ENCODE data around the gene SLC39A3. TPM values are rescaled to one million over a fixed set of nuclear protein-coding genes. Genes with fewer than 3 reads are reported as not detected.
A peak's percentile ranks its signal among the peaks of the same experiment; 100 is the strongest.

SLC39A3 gene
- total RNA-seq, 2 experiments from 2014 or later = 25.4 to 27.4 TPM

DNA sequence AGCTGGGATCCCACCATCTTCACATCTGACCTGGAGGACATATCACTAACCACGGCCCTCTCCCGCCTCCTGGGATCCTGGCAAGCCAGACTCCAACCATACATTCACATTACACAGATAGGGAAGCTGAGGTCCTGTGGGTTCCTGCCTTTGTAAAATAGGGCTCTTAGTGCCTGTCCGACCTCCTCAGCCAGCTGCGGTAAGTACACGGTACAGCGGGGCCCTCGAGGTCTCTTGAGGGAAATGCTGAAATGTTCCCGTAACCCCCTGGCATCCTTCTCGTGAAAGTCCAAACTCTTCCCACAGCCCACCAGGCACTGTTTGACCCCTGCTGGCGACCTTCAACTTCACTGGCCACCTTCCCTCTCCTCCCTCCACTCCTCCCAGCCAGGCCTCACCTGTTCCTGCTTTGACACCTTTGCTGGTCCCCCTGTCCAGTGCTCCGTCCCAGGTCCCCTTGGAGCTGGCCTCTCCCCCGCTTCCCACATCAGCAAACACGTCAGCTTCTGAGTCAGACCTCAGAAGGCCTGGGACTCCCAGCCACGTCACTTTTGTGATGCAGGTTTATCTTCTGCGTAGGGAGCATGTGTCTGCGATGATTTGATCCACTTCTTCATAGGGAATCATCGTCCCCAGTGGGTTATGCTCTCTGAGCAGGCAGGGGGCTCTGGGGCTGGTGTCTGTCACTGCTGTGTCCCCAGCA lies 28.5 kb downstream of the SLC39A3 start:
- DNase-seq = no peak
- no peaks in the 10 kb centered on the region for H3K4me1 Mint-ChIP-seq
- POLR2A ChIA-PET = no interaction called here
- no peaks in the 10 kb centered on the region for H3K27me3 Mint-ChIP-seq
- no peak overlapping the region for H3K27ac Mint-ChIP-seq
- H3K36me3 Mint-ChIP-seq (ENCODE audit: low read depth) = peaks cover 3% of the 10 kb centered on the region
- no peak overlapping the region for H3K4me3 Mint-ChIP-seq
- CTCF ChIA-PET = interaction anchor here (0.5 kb wide), 1 partner anchor 290 kb away, joined by 3 read pairs; no protein-coding TSS in a partner anchor
- H3K9me3 Mint-ChIP-seq = peaks cover 11% of the 10 kb centered on the region

DNA sequence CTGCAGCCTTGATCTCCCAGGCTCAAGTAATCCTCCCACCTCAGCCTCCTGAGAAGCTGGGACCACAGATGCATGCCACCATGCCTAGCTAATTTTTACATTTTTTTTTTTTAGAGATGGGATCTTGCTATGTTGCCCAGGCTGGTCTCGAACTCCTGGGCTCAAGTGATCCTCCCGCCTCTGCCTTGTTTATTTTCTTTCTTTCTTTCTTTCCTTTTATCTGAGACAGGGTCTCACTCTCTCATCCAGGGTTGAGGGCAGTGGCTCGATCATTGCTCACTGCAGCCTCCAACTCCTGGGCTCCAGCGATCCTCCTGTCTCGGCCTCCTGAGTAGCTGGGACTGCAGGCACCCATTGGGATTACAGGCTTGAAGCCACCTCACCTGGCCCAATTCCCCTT lies 33.6 kb downstream of the SLC39A3 start:
- POLR2A ChIA-PET = no interaction called here

DNA sequence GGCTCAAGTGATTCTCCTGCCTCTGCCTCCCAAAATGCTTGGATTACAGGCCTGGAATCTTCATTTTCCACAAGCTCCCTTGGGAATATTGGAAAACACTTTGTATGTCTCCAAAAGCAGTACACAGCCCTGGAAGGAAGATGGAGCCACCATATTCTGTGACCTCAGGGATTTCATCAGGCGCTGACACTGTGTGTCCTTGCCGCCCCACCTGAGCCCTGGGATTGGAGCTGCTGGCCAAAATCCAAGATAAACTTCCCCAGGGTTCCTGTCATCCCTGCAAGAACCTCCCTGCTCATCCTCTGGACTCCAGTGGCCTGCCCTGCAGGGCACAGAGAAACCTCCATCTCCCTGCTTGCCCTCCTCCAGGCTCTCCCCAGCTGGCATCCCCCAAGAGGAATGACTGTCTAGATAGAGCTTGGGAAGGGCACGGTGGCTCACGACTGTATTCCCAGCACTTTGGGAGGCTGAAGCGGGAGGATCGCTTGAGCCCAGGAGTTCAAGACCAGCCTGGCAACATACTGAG lies 36.1 kb downstream of the SLC39A3 start:
- no peak for DNase-seq
- peaks cover 7% of the 10 kb centered on the region for H3K27me3 Mint-ChIP-seq
- no peak overlapping the region for H3K27ac Mint-ChIP-seq
- H3K4me3 Mint-ChIP-seq = no peak overlapping the region
- POLR2A ChIA-PET = interaction anchor here (0.6 kb wide), 1 partner anchor 338 kb away, joined by 4 read pairs; no protein-coding TSS in a partner anchor
- H3K4me1 Mint-ChIP-seq = peaks cover 6% of the 10 kb centered on the region
- CTCF ChIA-PET = no interaction called here
- H3K9me3 Mint-ChIP-seq = no peaks in the 10 kb centered on the region
- H3K36me3 Mint-ChIP-seq (ENCODE audit: low read depth) = no peaks in the 10 kb centered on the region

More for the DNA sequence above, 33.6 kb downstream of the SLC39A3 start:
- no peak for DNase-seq
- H3K9me3 Mint-ChIP-seq = no peaks in the 10 kb centered on the region
- CTCF ChIA-PET = interaction anchor here (2.7 kb wide), 1 partner anchor 58 kb away, joined by 8 read pairs; no protein-coding TSS in a partner anchor
- H3K27me3 Mint-ChIP-seq = peaks cover 4% of the 10 kb centered on the region
- H3K4me3 Mint-ChIP-seq = no peak overlapping the region
- peaks cover 3% of the 10 kb centered on the region for H3K4me1 Mint-ChIP-seq
- H3K27ac Mint-ChIP-seq = no peak overlapping the region
- H3K36me3 Mint-ChIP-seq (ENCODE audit: low read depth) = no peaks in the 10 kb centered on the region

DNA sequence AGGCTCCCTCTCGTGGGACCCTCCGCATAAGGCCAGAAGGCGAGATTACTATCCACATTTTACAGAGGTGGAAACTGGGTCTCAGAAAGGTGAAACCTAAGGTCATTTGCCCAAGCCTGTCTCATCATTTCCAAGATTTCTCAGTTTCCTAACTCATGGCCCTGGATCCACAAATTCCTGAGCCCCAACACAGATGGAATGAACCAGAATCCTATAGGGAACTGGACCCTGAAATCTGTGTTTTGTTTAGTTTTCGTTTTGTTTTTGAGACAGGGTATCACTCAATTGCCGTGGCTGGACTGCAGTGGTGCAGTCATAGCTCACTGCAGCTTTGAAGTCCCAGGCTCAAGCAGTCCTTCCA lies 36.8 kb downstream of the SLC39A3 start:
- no peaks in the 10 kb centered on the region for H3K36me3 Mint-ChIP-seq (ENCODE audit: low read depth)
- POLR2A ChIA-PET = interaction anchor here (0.6 kb wide), 1 partner anchor 337 kb away, joined by 4 read pairs; no protein-coding TSS in a partner anchor

DNA sequence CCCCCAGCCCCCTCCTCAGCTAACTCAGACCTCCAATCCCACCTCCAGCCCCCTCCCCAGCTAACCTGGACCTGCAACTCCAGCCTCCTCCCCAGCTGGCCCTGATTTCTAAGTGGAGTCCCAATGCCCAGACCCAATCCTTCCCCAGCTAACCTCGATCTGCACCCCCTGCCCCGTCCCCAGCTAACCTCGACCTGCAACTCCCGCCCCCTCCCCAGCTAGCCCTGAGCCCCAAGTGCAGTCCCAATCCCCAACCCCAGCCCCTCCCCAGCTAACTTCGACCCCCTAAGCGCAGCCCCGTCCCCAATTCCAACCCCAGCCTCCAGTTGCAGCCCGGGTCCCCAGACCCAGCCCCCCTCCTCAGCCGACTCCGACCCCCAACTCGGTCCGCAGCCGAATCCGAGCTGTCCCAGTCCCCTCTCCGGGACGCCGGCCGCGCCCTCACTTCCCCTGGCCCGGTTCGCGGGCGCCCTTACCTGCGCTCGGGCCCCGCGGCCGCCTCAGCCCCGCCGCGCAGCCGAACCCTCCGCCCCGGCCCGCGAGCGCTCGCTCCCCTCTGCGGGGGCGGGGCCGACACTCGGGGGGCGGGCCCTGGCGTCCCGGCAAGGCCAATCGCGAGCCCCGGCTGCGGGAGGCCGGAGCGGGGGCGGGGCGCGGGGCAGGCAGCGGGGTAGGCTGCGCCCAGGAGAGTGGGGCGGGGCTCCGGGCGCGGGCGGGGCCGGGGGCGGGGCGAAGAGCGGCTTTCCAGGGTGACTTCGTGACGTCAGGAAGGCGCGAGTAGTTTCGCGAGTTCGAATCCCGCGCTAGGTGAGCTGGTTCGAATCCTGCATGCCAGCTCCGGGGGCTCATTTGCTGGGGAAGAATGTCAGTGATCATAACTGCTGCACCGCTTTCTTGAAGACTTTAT lies 37.4 kb downstream of the SLC39A3 start, which contains the start of gene GNG7:
TSS of gene GNG7 (minus strand) at position 525 of the 907 bp plus-strand sequence. CDS start 182,006 bp downstream, outside the sequence.
- ChIA-PET CTCF (interaction anchor here (1.2 kb wide), 1 partner anchor 54 kb away, joined by 4 read pairs; no protein-coding TSS in a partner anchor), POLR2A (no interaction called here)
- H3K4me1 Mint-ChIP-seq = peaks cover 10% of the 10 kb centered on the region
- no peak within 1 kb of the TSS for H3K4me3 Mint-ChIP-seq
- no peaks in the 10 kb centered on the region for H3K36me3 Mint-ChIP-seq (ENCODE audit: low read depth)
- peak; percentile 92 for DNase-seq
- no peak within 1 kb of the TSS for H3K27ac Mint-ChIP-seq
- peaks cover 7% of the 10 kb centered on the region for H3K27me3 Mint-ChIP-seq
- H3K9me3 Mint-ChIP-seq = no peaks in the 10 kb centered on the region

More for the DNA sequence above, 36.8 kb downstream of the SLC39A3 start:
- no peak overlapping the region for H3K4me3 Mint-ChIP-seq
- H3K4me1 Mint-ChIP-seq = peaks cover 10% of the 10 kb centered on the region
- CTCF ChIA-PET = no interaction called here
- H3K27me3 Mint-ChIP-seq = peaks cover 7% of the 10 kb centered on the region
- no peak for DNase-seq
- no peaks in the 10 kb centered on the region for H3K9me3 Mint-ChIP-seq
- no peak overlapping the region for H3K27ac Mint-ChIP-seq

DNA sequence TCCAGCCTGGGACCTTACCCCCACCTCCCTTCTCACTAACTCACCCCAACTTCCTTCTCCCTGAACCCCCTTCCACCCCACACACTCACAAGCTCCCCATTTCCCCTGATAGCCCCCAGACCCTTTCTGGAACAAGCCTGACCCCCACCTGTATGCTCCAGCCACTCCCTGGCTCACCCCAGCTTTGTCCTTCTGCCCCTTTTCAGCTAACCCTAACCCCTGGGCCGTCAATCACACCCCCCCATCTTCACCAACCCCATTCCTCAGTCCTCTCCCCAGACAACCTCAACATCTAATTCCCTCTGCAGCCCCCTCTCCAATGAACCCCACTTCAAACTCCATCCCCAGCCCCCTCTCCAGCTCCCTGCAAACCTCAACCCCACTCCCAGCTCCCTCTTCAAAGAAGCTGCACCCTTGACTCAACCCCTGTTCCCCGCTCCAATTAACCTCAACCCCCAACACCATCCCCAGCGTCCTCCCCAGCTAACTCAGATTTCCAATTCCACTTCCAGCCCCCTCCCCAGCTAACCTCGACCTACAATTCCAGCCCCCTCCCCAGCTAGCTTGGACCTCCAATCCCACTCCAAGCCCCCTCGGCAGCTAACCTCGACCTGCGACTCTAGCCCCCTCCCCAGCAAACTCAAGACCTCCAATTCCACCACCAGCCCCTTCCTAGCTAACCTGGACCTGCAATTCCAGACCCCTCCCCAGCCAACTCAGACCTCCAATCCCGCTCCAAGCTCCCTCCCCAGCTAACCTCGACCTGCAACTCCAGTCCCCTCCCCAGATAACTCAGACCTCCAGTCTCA lies 38.3 kb downstream of the SLC39A3 start:
- no peak overlapping the region for H3K4me3 Mint-ChIP-seq
- no peak overlapping the region for H3K27ac Mint-ChIP-seq
- peaks cover 10% of the 10 kb centered on the region for H3K4me1 Mint-ChIP-seq
- H3K27me3 Mint-ChIP-seq = peaks cover 7% of the 10 kb centered on the region
- no peak for DNase-seq
- ChIA-PET CTCF (interaction anchor here (1.2 kb wide), 1 partner anchor 53 kb away, joined by 4 read pairs; no protein-coding TSS in a partner anchor), POLR2A (no interaction called here)
- H3K36me3 Mint-ChIP-seq (ENCODE audit: low read depth) = no peaks in the 10 kb centered on the region
- no peaks in the 10 kb centered on the region for H3K9me3 Mint-ChIP-seq

DNA sequence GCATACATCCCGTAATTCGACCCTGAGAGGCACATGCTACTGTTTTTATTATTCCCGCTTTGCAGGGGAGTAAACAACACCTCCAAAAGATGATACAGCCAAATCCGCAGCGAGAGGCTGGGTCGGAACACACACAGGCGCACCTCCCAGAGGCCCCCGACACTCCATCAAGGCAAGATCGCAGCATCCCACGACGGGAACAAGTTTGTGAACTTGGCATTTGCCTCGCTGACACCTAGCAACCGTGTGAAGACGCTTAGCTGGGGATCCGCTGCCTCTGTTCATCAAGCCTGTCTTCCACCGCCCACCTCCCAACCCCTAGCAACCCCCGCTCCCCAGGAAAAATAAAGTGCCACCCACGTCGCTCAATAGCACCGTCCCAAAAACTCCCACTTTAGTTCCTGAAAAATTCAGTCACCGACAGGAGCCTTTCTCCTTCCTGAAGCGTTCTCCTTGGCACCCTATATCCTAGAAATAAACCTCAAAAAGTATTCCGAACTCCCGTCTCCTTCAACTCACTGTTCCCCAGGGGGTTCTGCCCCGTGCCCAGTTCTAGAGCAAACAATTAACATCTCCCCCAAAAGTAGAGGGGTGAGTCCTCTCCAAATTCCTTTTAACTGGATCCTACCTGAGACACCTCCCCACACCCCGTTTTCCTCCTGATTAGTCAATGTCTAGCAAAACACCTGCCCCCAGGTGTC lies 39.0 kb downstream of the SLC39A3 start:
- POLR2A ChIA-PET = no interaction called here
- no peak overlapping the region for H3K27ac Mint-ChIP-seq
- peaks cover 7% of the 10 kb centered on the region for H3K27me3 Mint-ChIP-seq
- H3K4me3 Mint-ChIP-seq = no peak overlapping the region
- H3K9me3 Mint-ChIP-seq = no peaks in the 10 kb centered on the region
- no peak for DNase-seq
- CTCF ChIA-PET = interaction anchor here (1.2 kb wide), 1 partner anchor 52 kb away, joined by 4 read pairs; no protein-coding TSS in a partner anchor
- H3K4me1 Mint-ChIP-seq = peaks cover 10% of the 10 kb centered on the region
- no peaks in the 10 kb centered on the region for H3K36me3 Mint-ChIP-seq (ENCODE audit: low read depth)

DNA sequence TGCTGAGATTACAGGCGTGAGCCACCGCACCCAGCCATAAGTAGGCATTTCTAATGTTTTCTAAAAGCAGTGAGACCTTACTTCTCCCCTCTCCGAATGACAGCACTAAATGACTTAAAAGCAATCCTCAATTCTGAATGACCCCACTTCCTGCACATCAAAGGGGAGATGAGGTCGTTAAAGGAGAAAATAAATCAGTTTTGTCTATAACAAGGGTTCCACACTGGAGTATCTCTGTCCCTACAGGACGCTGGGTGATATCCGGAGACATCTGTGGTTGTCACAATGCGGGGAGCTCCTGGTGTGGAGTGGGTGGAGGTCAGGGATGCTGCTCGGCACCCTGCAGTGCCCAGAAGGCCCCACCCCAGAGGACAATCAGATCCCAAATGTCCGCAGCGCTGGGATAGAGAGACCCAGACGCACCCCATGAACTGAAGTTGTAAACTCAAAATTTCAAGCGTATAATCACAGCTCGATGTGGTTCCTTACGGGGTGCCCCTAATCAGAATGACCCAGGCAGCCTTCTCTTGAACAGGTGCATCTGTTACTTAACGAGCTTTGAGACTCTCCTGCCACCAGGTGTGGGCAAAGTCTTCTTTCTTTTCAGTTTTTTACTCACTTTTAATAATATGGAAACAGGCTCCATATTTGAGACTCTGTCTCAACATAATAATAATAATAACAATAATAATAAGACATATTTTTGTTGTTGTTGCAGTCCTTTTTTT lies 40.2 kb downstream of the SLC39A3 start:
- no peak for DNase-seq
- Mint-ChIP-seq H3K4me3 (no peak overlapping the region), H3K4me1 (peaks cover 10% of the 10 kb centered on the region), H3K27me3 (peaks cover 7% of the 10 kb centered on the region), H3K36me3 (ENCODE audit: low read depth) (no peaks in the 10 kb centered on the region), H3K27ac (no peak overlapping the region), H3K9me3 (no peaks in the 10 kb centered on the region)
- ChIA-PET POLR2A (no interaction called here), CTCF (interaction anchor here (1.4 kb wide), 1 partner anchor 88 kb away, joined by 3 read pairs; no protein-coding TSS in a partner anchor)

DNA sequence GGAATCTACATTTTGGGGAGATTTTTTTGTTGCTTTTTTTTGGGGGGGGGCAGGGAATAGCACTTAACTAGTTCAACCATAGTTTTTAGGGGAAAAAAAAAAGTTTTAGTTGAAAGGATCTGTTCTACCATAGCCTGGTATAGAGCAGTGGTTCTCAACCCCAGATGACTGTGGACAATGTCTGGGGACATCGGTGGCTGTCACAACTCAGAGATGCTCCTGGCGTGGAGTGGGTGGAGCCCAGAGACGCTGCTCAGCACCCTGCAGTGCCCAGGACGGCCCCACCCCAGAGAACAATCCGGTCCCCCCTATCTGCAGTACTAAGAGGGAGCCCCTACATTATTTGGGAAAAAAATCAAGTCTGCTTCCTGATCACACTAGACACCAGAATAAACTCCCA lies 45.6 kb downstream of the SLC39A3 start:
- CTCF ChIA-PET = no interaction called here
- no peaks in the 10 kb centered on the region for H3K36me3 Mint-ChIP-seq (ENCODE audit: low read depth)
- H3K4me3 Mint-ChIP-seq = no peak overlapping the region
- no peaks in the 10 kb centered on the region for H3K27me3 Mint-ChIP-seq
- H3K4me1 Mint-ChIP-seq = peaks cover 5% of the 10 kb centered on the region
- DNase-seq = no peak
- H3K9me3 Mint-ChIP-seq = no peaks in the 10 kb centered on the region
- no peak overlapping the region for H3K27ac Mint-ChIP-seq
- POLR2A ChIA-PET = no interaction called here

DNA sequence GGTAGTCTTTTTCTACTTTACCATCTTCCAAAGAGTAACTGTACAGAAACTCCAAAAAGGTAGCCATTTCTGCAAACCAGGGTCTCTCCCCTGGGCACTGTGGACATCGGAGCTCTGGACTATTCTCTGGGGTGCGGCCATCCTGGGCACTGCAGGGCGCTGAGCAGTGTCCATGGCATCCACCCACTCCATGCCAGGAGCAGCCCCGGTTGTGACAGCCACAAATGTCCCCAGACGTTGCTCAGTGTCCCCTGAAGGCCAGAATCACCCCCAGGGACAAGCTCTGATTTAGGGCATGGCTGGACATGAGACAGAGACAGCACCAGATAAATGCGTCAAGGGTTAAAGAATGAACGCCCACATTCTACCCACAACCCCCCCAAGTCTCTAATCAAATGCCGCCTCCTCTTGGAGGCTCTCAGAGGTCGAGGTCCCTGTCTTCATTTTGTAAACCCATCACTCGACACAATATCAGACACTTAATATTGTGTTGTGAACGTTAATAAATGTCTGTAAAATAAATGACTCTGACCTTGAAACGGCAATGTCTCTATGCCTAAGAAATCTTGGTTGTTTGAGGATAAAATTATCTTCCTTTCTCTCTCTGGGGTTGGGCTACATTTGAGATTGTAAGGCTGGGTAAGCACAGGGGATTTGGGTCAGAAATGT lies 46.2 kb downstream of the SLC39A3 start:
- CTCF ChIA-PET = no interaction called here
- peaks cover 2% of the 10 kb centered on the region for H3K4me1 Mint-ChIP-seq

DNA sequence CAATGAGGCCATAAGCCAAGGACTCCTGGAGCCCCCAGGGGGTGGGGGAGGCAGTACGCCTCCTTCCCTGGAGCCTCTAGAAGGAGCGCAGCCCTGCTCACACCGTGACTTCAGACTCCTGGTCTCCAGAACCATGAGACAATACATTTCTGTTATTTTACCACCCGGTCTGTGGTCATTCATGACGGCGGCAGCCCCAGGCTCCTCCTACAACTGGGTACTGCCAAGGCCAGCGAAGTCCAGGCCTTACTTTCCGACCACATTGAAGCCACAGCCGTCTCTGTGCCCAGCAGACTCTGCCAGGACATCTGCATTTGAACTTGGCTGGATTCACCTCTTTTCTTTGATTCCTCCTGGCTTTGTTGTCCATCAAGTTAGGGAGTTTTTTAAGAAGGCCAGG lies 47.9 kb downstream of the SLC39A3 start:
- Mint-ChIP-seq H3K9me3 (no peaks in the 10 kb centered on the region), H3K27me3 (no peaks in the 10 kb centered on the region), H3K27ac (no peak overlapping the region), H3K4me1 (no peaks in the 10 kb centered on the region), H3K4me3 (no peak overlapping the region), H3K36me3 (ENCODE audit: low read depth) (no peaks in the 10 kb centered on the region)
- POLR2A ChIA-PET = no interaction called here
- CTCF ChIA-PET = no interaction called here
- DNase-seq = no peak

More for the DNA sequence above, 46.2 kb downstream of the SLC39A3 start:
- Mint-ChIP-seq H3K9me3 (no peaks in the 10 kb centered on the region), H3K27me3 (no peaks in the 10 kb centered on the region), H3K36me3 (ENCODE audit: low read depth) (no peaks in the 10 kb centered on the region), H3K27ac (no peak overlapping the region), H3K4me3 (no peak overlapping the region)
- POLR2A ChIA-PET = no interaction called here
- DNase-seq = no peak
